Occipital lobe (tissue), 2 donors: ENCODE data around the gene GLT1D1. TPM values are rescaled to one million over a fixed set of nuclear protein-coding genes. Genes with fewer than 3 reads are reported as not detected.

Experiments
- DNase-seq: peaks from one replicate; lab custom pipeline; 2025; lab: John Stamatoyannopoulos, UW
- total RNA-seq: library from RNA; depleted of rRNA; stranded (reverse); fragments of >200 nt; gene quantifications from one replicate; pipeline ENCODE4 v1.2.3, GENCODE V29; 2014

Gene GLT1D1
- total RNA-seq, 1 donor from 2014 or later = 8.9 TPM

- DNase-seq = no peak
Measured at GRCh38 chr12:128914908-128915563, 61.8 kb downstream of the GLT1D1 start.

DNA sequence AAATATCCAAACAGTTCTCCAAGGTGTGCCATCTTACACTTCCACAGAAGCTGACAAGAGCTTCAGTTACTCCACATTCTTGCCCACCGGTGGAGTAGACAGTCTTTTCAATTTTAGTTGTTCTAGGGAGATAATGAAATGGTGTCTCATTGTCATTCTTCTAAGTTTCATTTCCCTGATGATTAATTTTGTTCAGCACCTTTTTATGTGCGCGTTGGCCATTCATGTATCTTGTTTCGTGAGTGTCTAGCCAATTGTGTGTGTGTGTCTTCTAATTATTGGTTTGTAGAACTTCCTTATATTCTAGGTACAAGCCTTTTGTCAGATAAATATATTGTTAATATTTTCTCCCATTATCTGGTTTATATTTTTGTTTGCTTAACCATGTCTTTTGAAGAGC lies 63.1 kb downstream of the GLT1D1 start:
- DNase-seq = no peak

GRCh38 chr12:128918481-128919260 lies 65.4 kb downstream of the GLT1D1 start:
- DNase-seq = no peak

DNA sequence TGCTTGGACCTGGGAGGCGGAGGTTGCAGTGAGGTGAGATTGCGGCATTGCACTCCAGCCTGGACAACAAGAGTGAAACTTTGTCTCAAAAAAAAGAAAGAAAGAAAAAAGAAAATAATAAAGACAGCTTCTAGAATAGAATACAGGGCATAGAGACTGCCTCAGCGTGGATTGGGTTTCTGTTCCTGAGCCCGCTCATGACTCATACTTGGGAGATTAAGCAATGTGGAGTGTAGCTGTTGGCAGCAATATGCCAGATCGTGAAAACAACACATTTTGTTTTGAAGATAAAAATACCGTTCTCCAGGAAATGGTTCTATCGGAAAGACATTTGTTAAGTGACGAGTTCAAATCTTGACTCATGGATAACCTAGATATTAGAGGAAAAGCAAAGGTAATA lies 67.2 kb downstream of the GLT1D1 start:
- DNase-seq = peak; percentile 23

GRCh38 chr12:128928361-128928760 lies 75.1 kb downstream of the GLT1D1 start:
- DNase-seq = no peak

GRCh38 chr12:128929057-128929456 lies 75.8 kb downstream of the GLT1D1 start:
- DNase-seq = no peak

GRCh38 chr12:128930606-128931005 lies 77.3 kb downstream of the GLT1D1 start:
- no peak for DNase-seq

DNA sequence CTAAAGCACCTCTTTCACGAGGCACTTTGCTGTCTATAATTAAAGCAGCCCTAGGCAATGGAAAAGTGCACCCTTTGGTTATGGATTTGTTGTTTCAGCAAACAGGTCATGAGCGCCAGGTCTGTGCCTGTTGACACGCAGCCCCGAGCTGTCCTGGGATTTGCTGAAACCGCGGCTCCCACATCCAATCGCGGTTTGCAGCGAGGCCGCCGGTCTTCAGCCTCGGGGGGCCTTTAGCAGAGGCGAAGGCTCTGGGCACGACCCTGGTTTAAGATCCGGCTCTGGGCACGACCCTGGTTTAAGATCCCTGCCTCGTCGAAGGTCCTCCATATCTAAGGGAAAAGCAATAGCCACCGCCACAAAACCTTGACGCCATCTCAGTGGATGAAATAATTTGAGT lies 79.2 kb downstream of the GLT1D1 start:
- DNase-seq = no peak

- no peak for DNase-seq
Measured at GRCh38 chr12:128933039-128933438, 79.8 kb downstream of the GLT1D1 start.

GRCh38 chr12:128933926-128934325 lies 80.6 kb downstream of the GLT1D1 start:
- no peak for DNase-seq

DNA sequence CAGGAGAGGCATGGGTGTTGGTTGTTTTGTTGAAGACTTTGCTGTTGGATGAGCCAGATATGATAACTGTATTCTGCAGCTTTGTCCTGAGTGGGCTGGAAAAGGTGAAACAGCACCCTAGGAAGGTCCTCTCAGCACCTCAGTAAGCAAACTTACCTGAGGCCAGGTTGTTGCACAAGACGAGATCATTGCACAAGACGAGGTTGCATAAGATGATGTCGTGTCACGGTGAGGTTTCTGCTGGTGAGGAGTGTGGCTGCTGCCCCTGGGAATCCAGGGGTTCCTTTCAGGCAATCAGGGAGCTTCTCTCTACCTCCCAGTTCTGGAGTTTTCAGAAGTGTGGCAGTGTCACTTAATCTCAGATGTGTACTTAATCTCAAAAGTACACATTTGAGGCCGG lies 85.6 kb downstream of the GLT1D1 start:
- DNase-seq = no peak

- no peak for DNase-seq
Measured at GRCh38 chr12:128940090-128940888, 87.0 kb downstream of the GLT1D1 start.

GRCh38 chr12:128940974-128941373 lies 87.7 kb downstream of the GLT1D1 start:
- DNase-seq = no peak

DNA sequence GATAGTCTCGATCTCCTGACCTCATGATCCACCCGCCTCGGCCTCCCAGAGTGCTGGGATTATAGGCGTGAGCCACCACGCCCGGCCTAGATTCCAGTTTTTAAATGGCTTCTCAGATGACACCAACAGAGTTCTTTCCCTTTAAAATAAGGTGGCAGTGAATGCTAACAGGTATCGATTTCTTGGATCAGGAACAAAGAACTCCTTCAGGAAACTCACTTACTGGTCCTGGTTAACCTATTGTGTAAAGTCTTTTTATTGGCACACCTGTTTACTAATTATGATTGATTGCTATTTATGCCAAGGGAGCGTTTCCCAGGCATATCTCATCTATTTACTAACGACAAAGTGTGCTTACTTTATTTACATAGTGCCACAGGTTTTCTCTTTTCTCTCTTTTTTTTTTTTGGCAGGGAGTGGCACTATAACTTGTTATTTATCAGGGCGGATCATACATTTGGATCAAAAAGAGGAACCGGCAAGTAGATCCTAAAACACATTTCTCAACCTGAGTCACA lies 89.7 kb downstream of the GLT1D1 start:
- no peak for DNase-seq

DNA sequence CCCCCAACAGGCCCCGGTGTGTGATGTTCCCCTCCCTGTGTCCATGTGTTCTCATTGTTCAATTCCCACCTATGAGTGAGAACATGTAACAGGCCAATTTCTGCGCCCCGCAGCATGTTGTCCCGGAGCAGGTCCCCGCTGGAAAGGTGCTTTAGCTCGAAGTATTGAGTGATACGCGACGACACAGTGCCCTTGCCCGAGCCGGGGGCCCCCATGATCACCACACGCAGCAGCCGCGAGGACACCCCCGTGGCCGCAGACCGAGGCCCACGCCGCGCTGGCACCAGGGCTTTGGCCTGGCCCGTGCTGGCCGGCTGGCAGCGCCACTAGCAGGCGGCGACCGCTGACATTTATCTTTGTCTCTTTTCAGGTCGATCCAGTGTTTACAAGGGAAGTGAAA lies 91.7 kb downstream of the GLT1D1 start:
- no peak for DNase-seq

- DNase-seq = no peak
Measured at GRCh38 chr12:128947209-128947608, 93.9 kb downstream of the GLT1D1 start.

- no peak for DNase-seq
Measured at GRCh38 chr12:128949086-128949485, 95.8 kb downstream of the GLT1D1 start.

GRCh38 chr12:128951448-128951847 lies 98.2 kb downstream of the GLT1D1 start:
- DNase-seq = no peak

DNA sequence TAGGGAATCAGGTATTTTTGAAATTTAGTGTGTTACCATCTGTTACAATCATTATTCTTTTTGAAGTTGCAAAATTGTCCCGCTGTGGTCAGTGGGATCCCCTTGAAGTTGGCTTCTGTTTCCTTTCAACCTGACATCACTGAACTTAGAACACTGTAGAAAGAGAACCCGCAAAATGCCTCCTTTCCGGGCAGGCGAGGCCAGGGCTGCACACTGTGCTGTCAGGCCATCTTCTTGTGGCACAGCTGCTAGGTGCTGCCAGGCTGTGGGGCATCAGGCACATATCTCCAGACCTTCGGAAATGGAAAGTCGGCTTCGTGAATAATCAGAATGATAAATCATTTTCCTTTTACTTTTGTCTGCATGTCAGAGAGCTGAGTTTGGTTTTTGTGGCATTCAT lies 103.5 kb downstream of the GLT1D1 start:
- DNase-seq = no peak

DNA sequence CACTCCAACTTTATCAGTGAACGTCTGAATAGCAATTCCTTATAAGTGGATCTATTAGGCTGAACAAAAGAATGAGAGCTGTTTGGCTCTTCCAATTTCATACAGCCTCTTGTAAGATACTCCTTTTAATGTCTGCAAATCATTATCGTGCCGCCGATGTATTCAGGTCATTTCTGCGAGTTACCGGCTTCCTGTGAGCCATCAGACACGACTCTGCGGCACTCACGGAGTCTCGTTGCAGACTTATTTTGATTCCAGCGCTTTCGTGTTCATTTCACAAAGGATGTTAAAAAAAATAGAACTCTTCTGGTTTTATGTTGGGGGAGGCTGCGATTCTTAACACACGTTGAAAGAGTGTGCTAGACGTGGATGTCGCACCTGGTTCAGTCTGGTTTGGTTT lies 106.6 kb downstream of the GLT1D1 start:
- DNase-seq = no peak

DNA sequence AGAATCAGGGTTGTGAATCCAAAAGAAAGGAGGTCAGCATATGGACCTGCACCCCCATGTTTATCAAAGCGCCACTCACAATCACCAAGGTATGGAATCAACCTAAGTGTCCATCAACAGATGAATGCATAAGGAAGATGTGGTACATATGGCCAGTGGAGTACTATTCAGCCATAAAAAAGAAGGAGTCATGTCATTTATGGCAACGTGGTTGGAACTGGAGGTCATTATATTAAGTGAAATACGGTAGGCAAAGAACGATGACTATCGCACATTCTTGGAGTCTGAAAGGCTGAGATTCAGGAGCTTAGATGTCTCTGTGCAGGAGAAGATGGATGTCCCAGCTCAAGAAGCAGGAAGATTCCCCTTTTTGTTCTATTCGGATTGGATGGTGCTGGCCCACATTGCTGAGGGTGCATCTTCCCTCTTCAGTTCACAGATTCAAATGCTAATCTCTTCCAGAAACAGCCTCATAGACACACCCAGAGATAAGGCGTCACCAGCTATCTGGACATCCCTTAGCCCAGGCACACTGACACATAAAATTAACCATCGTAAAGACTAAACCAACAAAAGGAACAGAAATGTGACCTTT lies 108.1 kb downstream of the GLT1D1 start:
- no peak for DNase-seq

DNA sequence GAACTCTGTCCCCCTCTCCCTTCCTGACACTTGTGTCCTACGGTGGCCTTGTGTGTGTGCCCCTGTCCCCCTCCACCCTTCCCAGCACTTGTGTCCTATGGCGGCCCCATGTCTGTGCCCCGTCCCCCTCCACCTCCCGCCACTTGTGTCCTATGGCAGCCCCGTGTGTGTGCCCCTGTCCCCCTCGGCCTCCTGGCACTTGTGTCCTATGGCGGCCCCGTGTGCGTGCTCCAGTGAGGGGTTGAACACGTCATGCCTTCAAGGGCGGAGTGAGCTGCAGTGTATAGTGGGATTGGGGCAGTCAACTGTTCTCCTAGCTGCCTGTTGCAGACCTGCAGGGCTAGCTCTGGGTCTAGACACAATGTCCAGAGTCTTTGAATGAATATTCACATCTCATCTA lies 108.7 kb downstream of the GLT1D1 start:
- no peak for DNase-seq
